ENCODE results near the gene CFAP46.

The CFAP46 gene

GRCh38 chr10:132974886-132975830 is 32.8 kb upstream of the CFAP46 start:
- no peak overlapping the region for H3K27ac ChIP-seq
- ChIA-PET CTCF (no interaction called here), POLR2A (ENCODE audit: low non-redundant PET) (no interaction called here)
- no peak for TF ChIP-seq CTCF (conservative IDR thresholded peaks at IDR 0.05; ENCODE audit: low read depth)
- no peak for DNase-seq (ENCODE audit: low spot score)

DNA sequence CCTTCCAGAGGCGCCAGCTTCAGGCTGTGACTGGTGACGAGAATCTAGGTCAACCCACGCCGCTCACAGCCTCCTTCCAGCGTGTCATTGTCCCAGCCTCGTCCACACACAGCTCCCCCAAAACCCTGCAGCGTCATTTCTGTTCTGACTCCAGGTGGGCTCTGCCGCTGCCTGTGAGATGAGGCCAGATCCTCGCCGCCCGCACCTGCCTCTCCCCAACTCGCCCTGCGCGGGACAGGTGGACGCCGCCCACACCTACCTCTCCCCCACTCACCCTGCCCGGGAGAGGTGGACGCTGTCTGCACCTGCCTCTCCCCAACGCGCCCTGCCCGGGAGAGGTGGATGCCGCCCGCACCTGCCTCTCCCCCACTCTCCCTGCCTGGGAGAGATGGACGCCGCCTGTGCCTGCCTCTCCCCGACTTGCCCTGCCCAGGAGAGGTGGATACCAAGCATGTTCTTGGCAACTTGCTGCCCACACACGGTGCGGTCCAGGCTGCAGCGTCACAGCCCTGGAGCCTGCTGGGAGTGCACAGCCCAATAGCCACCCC is 32.0 kb upstream of the CFAP46 start:
- no peak for TF ChIP-seq CTCF (conservative IDR thresholded peaks at IDR 0.05; ENCODE audit: low read depth)
- ChIA-PET POLR2A (ENCODE audit: low non-redundant PET) (no interaction called here), CTCF (no interaction called here)
- no peak for DNase-seq (ENCODE audit: low spot score)
- H3K27ac ChIP-seq, result no peak overlapping the region

DNA sequence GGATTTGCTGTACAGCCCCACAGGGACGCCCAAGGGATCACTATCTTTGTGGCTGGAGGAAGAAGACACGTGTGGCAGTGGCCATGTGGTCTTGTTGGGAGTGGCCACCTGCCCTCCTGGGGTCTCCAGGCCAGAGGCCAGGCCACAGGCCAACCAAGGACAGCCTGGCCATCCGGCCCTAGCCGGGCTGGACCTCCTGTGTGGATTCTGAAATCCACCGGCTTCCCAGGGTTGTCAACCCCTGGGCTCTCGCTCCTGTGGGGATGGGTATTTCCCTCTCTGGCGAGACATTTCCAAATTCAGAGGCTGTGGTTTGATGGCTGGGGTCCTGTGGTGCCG is 31.5 kb upstream of the CFAP46 start:
- H3K27ac ChIP-seq, result no peak overlapping the region
- ChIA-PET CTCF (no interaction called here), POLR2A (ENCODE audit: low non-redundant PET) (no interaction called here)
- no peak for DNase-seq (ENCODE audit: low spot score)
- TF ChIP-seq CTCF (conservative IDR thresholded peaks at IDR 0.05; ENCODE audit: low read depth), result no peak

DNA sequence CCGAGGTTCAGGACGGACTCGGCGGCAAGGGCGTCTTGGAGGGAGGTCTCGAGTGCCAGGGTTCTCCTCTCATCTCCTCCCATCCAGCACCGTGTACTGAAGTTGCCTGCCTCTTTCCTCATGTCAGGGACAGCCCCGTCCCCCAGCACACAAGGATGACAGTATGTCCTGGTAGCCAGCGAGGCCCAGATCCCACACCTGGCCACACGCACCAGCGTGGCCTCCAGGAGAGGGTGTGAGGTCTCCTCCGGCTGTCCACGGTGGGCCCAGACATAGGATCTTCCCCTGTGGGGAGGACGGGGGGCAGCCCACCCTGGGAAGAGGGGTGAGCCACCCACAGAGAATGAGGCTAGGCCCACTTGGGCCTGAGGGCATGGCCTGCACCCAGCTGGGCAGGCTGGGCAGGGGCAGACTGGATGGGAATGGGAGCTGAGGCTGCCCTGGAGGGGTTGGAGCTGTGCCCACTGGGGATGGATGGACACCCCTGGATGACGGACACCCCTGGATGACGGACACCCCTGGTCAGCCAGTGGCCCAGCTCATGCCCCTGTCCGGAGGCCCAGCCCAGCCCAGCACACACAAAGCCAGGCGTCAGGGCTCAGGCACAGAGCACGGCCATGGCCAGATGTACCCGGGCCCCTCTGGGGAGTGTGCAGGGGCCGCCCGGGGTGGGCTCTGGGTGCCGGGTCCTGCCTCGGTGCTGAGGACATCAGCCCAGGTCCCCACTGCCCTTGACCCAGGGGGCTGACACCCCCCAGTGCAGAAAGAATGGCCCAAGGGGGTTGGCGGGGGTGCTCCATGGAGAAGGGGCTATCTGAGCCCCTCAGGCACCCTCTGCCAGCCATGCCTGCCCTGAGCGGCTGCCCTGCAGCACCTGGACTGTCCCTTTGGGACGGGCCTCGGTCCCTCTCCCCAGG is 30.9 kb upstream of the CFAP46 start:
- no peak overlapping the region for H3K27ac ChIP-seq
- TF ChIP-seq CTCF (conservative IDR thresholded peaks at IDR 0.05; ENCODE audit: low read depth), result no peak
- ChIA-PET POLR2A (ENCODE audit: low non-redundant PET) (no interaction called here), CTCF (no interaction called here)
- no peak for DNase-seq (ENCODE audit: low spot score)

- no peak for DNase-seq (ENCODE audit: low spot score)
- CTCF ChIA-PET, result no interaction called here
- POLR2A ChIA-PET (ENCODE audit: low non-redundant PET), result no interaction called here
- H3K27ac ChIP-seq, result no peak overlapping the region
- TF ChIP-seq CTCF (conservative IDR thresholded peaks at IDR 0.05; ENCODE audit: low read depth), result no peak
These were observed 30.0 kb upstream of the CFAP46 start for GRCh38 chr10:132972149-132972985.
